Prostate gland (tissue), 2 donors: Measurements from ENCODE around the gene CEP20.

ENCODE experiments used
- CTCF ChIP-seq, 4 experiments: fragments of 200-600 bp in 2 of 4; fragments of 450-650 bp in 2 of 4; sonication (generic) in 2 of 4; IDR thresholded peaks; 1 replicate in 3 of 4; 2 replicates in 1 of 4; pipeline ENCODE4 v1.5.1; 2016 to 2019; ENCODE audit warnings: antibody characterized with exemption in 4 of 4, mild to moderate bottlenecking in 2 of 4, moderate library complexity in 2 of 4
- POLR2A ChIP-seq: fragments of 450-650 bp; IDR thresholded peaks from one replicate; pipeline ENCODE4 v1.6.1; 2016; ENCODE audit warnings: antibody characterized with exemption, mild to moderate bottlenecking
- POLR2AphosphoS5 ChIP-seq: sonication (generic); formaldehyde crosslinking; IDR thresholded peaks from one replicate; pipeline ENCODE4 v1.6.1; 2017; ENCODE audit warnings: antibody characterized with exemption

- TF ChIP-seq CTCF (IDR thresholded peaks at IDR 0.05): no peak
- TF ChIP-seq POLR2A: no peak
- no peak for TF ChIP-seq POLR2AphosphoS5
These were observed 51.3 kb downstream of the CEP20 start for GRCh38 chr16:15836965-15837611.
